ENCODE data around the gene RHBDL2.

- TF ChIP-seq CTCF (IDR thresholded peaks at IDR 0.05) (no peak), POLR2A (IDR thresholded peaks at IDR 0.05) (no peak), EP300 (IDR thresholded peaks at IDR 0.05) (no peak)
Measured at GRCh38 chr1:38848071-38848470, 93.6 kb downstream of the RHBDL2 start.

Data from gastroesophageal sphincter (tissue), 3 donors.